GM19239 (cell line): ENCODE results near the gene APBA1.

Experiments used
- DNase-seq: peaks from one replicate; pipeline ENCODE4 v3.0.0; 2011; ENCODE audit warnings: low spot score; ENCODE audit not compliant: insufficient read length
- FAIRE-seq: peaks from 2 replicates; lab custom pipeline; 2011; peaks lifted over from hg19 to GRCh38; lab: Jason Lieb, UNC

Gene APBA1

DNA sequence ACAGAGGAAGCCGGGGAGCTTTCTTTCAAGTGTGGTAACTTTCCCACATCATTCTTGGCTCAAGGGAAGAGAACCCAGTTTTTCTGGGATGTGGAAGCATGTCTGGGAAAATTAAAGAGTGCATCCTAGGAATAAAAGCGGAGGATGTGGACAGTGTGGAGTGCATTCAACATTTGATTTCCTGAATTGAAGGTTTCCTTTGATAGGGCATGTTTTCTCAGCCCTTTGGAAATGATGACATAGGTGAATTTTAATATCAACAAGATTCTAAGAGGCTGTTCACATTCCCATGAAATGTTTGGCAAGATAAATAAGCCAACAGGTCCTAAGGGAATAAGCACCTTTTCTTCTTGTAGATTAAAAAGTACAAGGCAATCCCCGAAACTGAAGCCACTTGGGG lies 283.6 kb downstream of the APBA1 start:
- no peak for FAIRE-seq
- DNase-seq = no peak

DNA sequence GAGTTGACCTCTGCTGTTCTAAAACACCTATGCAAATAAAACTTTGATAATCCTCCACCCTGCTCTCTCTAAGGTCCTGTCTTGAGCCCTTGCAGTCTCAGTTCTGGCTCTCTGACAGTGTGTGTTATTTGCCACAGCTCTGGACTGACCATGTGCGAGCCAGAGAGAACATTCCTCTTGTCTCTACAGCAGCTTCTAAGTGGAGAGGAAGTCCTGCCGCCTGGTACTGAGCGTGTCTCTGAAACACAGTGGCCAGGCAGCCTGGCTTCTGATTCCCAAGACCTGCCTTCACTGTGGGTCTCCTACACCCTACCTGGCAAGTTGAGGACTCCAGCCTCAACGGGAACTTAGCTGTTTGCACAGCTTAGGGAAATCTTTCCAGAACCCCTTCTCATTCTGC lies 285.5 kb downstream of the APBA1 start:
- no peak for DNase-seq
- FAIRE-seq = no peak

DNA sequence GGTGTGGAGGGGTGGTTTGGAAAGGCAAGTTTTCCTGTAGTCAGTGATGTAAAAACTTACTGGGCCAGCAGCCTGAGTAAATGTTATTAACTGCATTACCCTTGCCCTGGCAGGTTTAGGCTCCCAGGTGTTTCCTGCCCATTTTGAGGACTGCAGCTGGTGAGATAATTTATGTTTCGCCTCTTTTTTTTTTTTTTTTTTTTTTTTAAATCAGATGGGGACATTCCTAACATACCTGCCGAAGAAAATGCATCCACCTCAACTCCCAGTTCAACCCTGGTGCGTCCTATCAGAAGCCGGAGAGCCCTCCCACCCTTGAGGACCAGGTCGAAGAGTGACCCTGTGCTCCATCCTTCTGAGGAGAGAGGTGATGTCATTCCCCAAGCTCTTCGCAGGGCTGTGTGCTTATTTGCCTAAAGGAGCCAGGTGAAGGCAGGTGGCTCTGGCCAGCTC lies 286.6 kb downstream of the APBA1 start:
- no peak for DNase-seq
- FAIRE-seq = no peak

DNA sequence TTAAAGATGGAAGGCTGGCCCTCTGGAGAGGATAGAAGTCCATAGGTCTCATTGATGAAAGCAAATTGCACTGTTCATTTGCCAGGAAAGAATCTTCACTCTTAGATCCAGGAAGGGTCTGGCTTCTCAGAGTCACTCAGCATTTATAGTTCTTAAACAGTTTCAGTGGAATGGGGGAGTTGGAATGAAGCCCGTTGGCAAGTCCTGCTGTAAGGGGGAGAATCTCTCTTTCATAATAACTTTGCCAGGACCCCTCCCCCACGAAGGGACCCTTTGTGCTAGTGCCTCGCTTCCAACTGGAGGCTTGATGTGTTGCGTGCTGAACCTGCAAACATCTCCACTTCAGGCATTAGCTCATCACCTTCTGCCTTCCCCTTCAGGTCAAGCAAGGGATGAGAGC lies 290.0 kb downstream of the APBA1 start:
- DNase-seq = no peak
- no peak for FAIRE-seq

DNA sequence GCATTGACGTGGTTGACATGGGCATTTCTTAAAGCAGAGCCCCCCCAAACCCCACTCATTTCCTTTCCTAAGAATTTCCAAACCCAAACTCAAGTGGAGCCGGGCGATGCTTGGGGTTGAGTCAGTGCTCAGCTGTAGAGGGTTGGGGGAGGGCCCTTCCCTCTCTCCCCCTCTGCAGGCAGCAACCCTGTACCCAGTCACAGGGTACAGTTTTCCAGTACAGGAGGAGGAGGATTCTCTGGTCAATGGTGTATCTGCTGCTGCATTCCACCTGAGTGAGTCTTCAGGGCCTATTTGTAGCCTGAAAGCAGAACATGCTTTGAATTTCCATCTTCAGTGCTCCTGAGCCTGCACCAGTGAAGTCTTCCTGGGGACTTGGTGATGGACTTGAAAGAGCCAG lies 291.4 kb downstream of the APBA1 start:
- no peak for DNase-seq
- no peak for FAIRE-seq

DNA sequence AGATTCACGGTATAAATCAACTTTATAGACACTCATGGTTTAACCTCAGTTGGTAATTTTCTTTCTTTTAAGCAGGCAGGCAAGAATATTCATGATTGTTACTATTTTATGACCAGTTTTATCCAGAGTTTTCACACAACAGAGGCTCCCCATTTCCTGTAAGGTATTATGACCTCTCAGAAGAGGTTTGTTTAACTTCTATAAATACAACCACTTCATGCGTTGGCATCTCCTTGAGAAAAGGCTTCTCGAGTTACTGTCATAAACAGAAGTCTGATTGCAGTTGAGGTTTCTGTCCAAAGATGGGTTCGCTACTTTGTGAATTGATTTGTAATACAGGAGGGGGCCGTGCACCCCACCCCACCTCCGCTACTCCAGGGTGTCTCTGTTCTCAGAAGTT lies 291.9 kb downstream of the APBA1 start:
- no peak for DNase-seq
- FAIRE-seq = no peak

DNA sequence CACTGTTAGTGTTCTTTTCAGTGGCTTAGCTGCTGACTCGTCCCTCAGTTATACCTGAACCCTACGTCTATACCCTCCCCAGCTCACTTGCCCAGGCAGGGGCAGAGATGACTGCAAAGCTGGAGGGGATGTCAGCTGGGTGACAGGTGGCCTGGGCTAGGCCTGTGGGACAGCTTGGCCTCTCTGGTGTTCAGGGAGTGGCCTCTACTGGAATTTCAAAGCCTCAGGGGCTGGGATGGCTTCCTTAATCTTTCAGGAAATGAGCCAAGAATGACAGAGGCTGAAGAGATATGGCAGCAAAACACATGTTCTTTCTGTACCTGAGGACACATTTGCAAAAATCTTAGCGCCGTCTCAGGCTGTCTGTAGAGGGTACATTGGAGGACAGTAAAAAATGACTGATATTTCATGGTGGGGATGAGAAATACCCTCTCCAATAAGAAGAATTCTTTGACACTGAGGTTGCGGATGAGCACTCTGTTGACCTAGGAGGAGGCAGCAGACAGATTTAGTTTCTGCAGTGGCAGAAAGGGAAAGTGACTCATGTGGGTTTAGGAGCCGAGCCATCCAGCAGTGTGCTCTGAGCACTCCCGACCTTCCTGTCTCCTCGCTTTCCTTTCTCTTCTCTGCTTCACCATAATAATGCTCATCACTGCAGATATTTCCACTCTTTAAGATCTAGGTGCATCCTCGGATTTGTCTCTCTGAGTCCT lies 292.7 kb downstream of the APBA1 start:
- DNase-seq (no peak), FAIRE-seq (no peak)

DNA sequence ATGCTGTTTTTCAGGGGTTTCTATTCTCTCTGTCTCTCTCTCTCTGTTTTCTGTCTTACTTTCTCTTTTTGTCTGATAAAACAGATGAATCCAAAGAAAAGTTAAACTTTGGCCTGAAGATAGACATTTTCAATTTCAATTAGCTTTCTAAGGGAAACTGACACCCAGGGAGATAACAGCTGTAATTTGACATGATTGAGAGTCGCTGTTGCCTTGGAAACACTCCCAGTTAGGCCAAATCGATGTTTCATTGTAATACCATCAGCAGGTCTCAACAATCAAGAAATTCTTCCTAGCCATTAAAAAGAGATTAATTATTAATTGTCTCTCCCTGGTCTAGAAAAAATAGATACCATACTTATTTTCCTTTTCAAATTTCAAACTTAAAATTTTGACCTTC lies 294.2 kb downstream of the APBA1 start:
- FAIRE-seq = no peak
- no peak for DNase-seq
